ENCODE measurements around the gene GIMAP2.

Gene GIMAP2

GRCh38 chr7:150738591-150739001, 53.1 kb downstream of the GIMAP2 start:
- no peak for TF ChIP-seq CTCF (IDR thresholded peaks at IDR 0.05; ENCODE audit: control insufficient read depth, insufficient read depth, low read depth, low read length, missing control alignments)
- DNase-seq (ENCODE audit: low read depth), result no peak
- no peak overlapping the region for H3K4me3 ChIP-seq (ENCODE audit: control insufficient read depth, low read depth, low read length)

- no peak for DNase-seq (ENCODE audit: low read depth)
- H3K4me3 ChIP-seq (ENCODE audit: control insufficient read depth, low read depth, low read length), result no peak overlapping the region
- no peak for TF ChIP-seq CTCF (IDR thresholded peaks at IDR 0.05; ENCODE audit: control insufficient read depth, insufficient read depth, low read depth, low read length, missing control alignments)
These were observed 53.5 kb downstream of the GIMAP2 start for GRCh38 chr7:150739033-150739432.

- DNase-seq (ENCODE audit: low read depth), result no peak
- TF ChIP-seq CTCF (IDR thresholded peaks at IDR 0.05; ENCODE audit: control insufficient read depth, insufficient read depth, low read depth, low read length, missing control alignments), result no peak
These were observed 54.5 kb downstream of the GIMAP2 start for GRCh38 chr7:150740053-150740452.

GRCh38 chr7:150742286-150742968, 56.9 kb downstream of the GIMAP2 start:
- H3K4me3 ChIP-seq (ENCODE audit: control insufficient read depth, low read depth, low read length), result no peak overlapping the region
- DNase-seq (ENCODE audit: low read depth), result no peak
- TF ChIP-seq CTCF (IDR thresholded peaks at IDR 0.05; ENCODE audit: control insufficient read depth, insufficient read depth, low read depth, low read length, missing control alignments), result no peak

More at GRCh38 chr7:150740053-150740452, 54.5 kb downstream of the GIMAP2 start:
- no peak overlapping the region for H3K4me3 ChIP-seq (ENCODE audit: control insufficient read depth, low read depth, low read length)

Measured in AG09309 (cell line).